T-helper 2 cell treated with Interferon-gamma antibody and Interleukin-4, amounts not matched to agents 5 μg/mL and 100 μg/mL, for 36 hours (primary cell): Measurements from ENCODE around the gene UCHL5.
"Not testable (repeated sequence)": the region's sequence is repeated elsewhere in the genome, so short reads cannot be mapped to it uniquely, and the experiment has no call there.

Source experiments
- DNase-seq: peaks from one replicate; pipeline ENCODE4 v3.0.0; 2021; ENCODE audit warnings: low spot score
- H3K27ac Mint-ChIP-seq: one replicate; pipeline ENCODE4 v1.8.0; 2021; ENCODE audit warnings: mild to moderate bottlenecking, mixed read lengths
- H3K27me3 Mint-ChIP-seq: one replicate; pipeline ENCODE4 v1.8.0; 2021; ENCODE audit warnings: low read depth, mixed read lengths
- H3K36me3 Mint-ChIP-seq: one replicate; pipeline ENCODE4 v1.8.0; 2021; ENCODE audit warnings: low read depth, mixed read lengths
- H3K4me1 Mint-ChIP-seq: one replicate; pipeline ENCODE4 v1.8.0; 2021; ENCODE audit warnings: low read depth, mixed read lengths
- H3K4me3 Mint-ChIP-seq: one replicate; pipeline ENCODE4 v1.8.0; 2022; ENCODE audit warnings: mild to moderate bottlenecking, moderate library complexity, mixed read lengths
- H3K9me3 Mint-ChIP-seq: one replicate; pipeline ENCODE4 v1.8.0; 2021; ENCODE audit warnings: mixed read lengths

Gene UCHL5

GRCh38 chr1:192980334-192980733, 78.8 kb downstream of the UCHL5 start:
- not testable (repeated sequence) for H3K27me3 Mint-ChIP-seq, H3K4me3 Mint-ChIP-seq, H3K9me3 Mint-ChIP-seq, H3K27ac Mint-ChIP-seq, DNase-seq, H3K36me3 Mint-ChIP-seq
- H3K4me1 Mint-ChIP-seq: peaks cover 15% of the 10 kb centered on the region

GRCh38 chr1:192979542-192979941, 79.6 kb downstream of the UCHL5 start:
- no peak for DNase-seq
- Mint-ChIP-seq H3K4me3 (no peak overlapping the region), H3K27me3 (no peaks in the 10 kb centered on the region), H3K36me3 (no peaks in the 10 kb centered on the region), H3K9me3 (no peaks in the 10 kb centered on the region), H3K4me1 (peaks cover 12% of the 10 kb centered on the region), H3K27ac (no peak overlapping the region)

GRCh38 chr1:192978195-192978710, 80.9 kb downstream of the UCHL5 start:
- no peak for DNase-seq
- H3K9me3 Mint-ChIP-seq: no peaks in the 10 kb centered on the region
- H3K4me1 Mint-ChIP-seq: no peaks in the 10 kb centered on the region
- no peaks in the 10 kb centered on the region for H3K36me3 Mint-ChIP-seq
- no peaks in the 10 kb centered on the region for H3K27me3 Mint-ChIP-seq
- no peak overlapping the region for H3K4me3 Mint-ChIP-seq
- H3K27ac Mint-ChIP-seq: no peak overlapping the region

- DNase-seq: no peak
- no peaks in the 10 kb centered on the region for H3K9me3 Mint-ChIP-seq
- no peaks in the 10 kb centered on the region for H3K4me1 Mint-ChIP-seq
- H3K36me3 Mint-ChIP-seq: no peaks in the 10 kb centered on the region
- no peak overlapping the region for H3K4me3 Mint-ChIP-seq
- H3K27ac Mint-ChIP-seq: no peak overlapping the region
- no peaks in the 10 kb centered on the region for H3K27me3 Mint-ChIP-seq
These were observed 82.0 kb downstream of the UCHL5 start for GRCh38 chr1:192977089-192977706.

- no peaks in the 10 kb centered on the region for H3K9me3 Mint-ChIP-seq
- no peaks in the 10 kb centered on the region for H3K36me3 Mint-ChIP-seq
- H3K4me3 Mint-ChIP-seq: no peak overlapping the region
- no peak overlapping the region for H3K27ac Mint-ChIP-seq
- DNase-seq: no peak
- H3K27me3 Mint-ChIP-seq: no peaks in the 10 kb centered on the region
- H3K4me1 Mint-ChIP-seq: no peaks in the 10 kb centered on the region
These were observed 82.6 kb downstream of the UCHL5 start for GRCh38 chr1:192976576-192976975.

GRCh38 chr1:192974701-192975100, 84.5 kb downstream of the UCHL5 start:
- DNase-seq: no peak
- H3K36me3 Mint-ChIP-seq: no peaks in the 10 kb centered on the region
- H3K27ac Mint-ChIP-seq: no peak overlapping the region
- no peaks in the 10 kb centered on the region for H3K4me1 Mint-ChIP-seq
- no peaks in the 10 kb centered on the region for H3K9me3 Mint-ChIP-seq
- no peak overlapping the region for H3K4me3 Mint-ChIP-seq
- no peaks in the 10 kb centered on the region for H3K27me3 Mint-ChIP-seq

- Mint-ChIP-seq H3K27me3 (no peaks in the 10 kb centered on the region), H3K27ac (no peak overlapping the region), H3K9me3 (no peaks in the 10 kb centered on the region), H3K36me3 (no peaks in the 10 kb centered on the region), H3K4me1 (no peaks in the 10 kb centered on the region), H3K4me3 (no peak overlapping the region)
- no peak for DNase-seq
These were observed 85.2 kb downstream of the UCHL5 start for GRCh38 chr1:192973988-192974387.

- DNase-seq: no peak
- no peaks in the 10 kb centered on the region for H3K27me3 Mint-ChIP-seq
- no peaks in the 10 kb centered on the region for H3K9me3 Mint-ChIP-seq
- no peak overlapping the region for H3K27ac Mint-ChIP-seq
- no peak overlapping the region for H3K4me3 Mint-ChIP-seq
- no peaks in the 10 kb centered on the region for H3K4me1 Mint-ChIP-seq
- no peaks in the 10 kb centered on the region for H3K36me3 Mint-ChIP-seq
These were observed 86.0 kb downstream of the UCHL5 start for GRCh38 chr1:192973202-192973601.

GRCh38 chr1:192969091-192969490, 90.1 kb downstream of the UCHL5 start:
- no peaks in the 10 kb centered on the region for H3K9me3 Mint-ChIP-seq
- no peak overlapping the region for H3K27ac Mint-ChIP-seq
- H3K4me1 Mint-ChIP-seq: no peaks in the 10 kb centered on the region
- DNase-seq: no peak
- H3K36me3 Mint-ChIP-seq: no peaks in the 10 kb centered on the region
- no peak overlapping the region for H3K4me3 Mint-ChIP-seq
- H3K27me3 Mint-ChIP-seq: no peaks in the 10 kb centered on the region

- Mint-ChIP-seq H3K27me3 (no peaks in the 10 kb centered on the region), H3K4me3 (no peak overlapping the region), H3K36me3 (no peaks in the 10 kb centered on the region), H3K27ac (no peak overlapping the region), H3K9me3 (no peaks in the 10 kb centered on the region), H3K4me1 (peaks cover 1% of the 10 kb centered on the region)
- no peak for DNase-seq
These were observed 90.8 kb downstream of the UCHL5 start for GRCh38 chr1:192968323-192968722.

GRCh38 chr1:192967901-192968300, 91.3 kb downstream of the UCHL5 start:
- Mint-ChIP-seq H3K27me3 (no peaks in the 10 kb centered on the region), H3K9me3 (no peaks in the 10 kb centered on the region), H3K4me3 (no peak overlapping the region), H3K36me3 (no peaks in the 10 kb centered on the region), H3K4me1 (peaks cover 5% of the 10 kb centered on the region), H3K27ac (no peak overlapping the region)
- no peak for DNase-seq

GRCh38 chr1:192967211-192967877, 91.8 kb downstream of the UCHL5 start:
- no peaks in the 10 kb centered on the region for H3K36me3 Mint-ChIP-seq
- no peaks in the 10 kb centered on the region for H3K9me3 Mint-ChIP-seq
- H3K4me3 Mint-ChIP-seq: no peak overlapping the region
- DNase-seq: no peak
- H3K4me1 Mint-ChIP-seq: peaks cover 9% of the 10 kb centered on the region
- no peak overlapping the region for H3K27ac Mint-ChIP-seq
- H3K27me3 Mint-ChIP-seq: no peaks in the 10 kb centered on the region

GRCh38 chr1:192966073-192966472, 93.1 kb downstream of the UCHL5 start:
- no peak for DNase-seq
- H3K27ac Mint-ChIP-seq: no peak overlapping the region
- no peak overlapping the region for H3K4me3 Mint-ChIP-seq
- no peaks in the 10 kb centered on the region for H3K9me3 Mint-ChIP-seq
- peaks cover 9% of the 10 kb centered on the region for H3K4me1 Mint-ChIP-seq
- H3K36me3 Mint-ChIP-seq: no peaks in the 10 kb centered on the region
- no peaks in the 10 kb centered on the region for H3K27me3 Mint-ChIP-seq

- Mint-ChIP-seq H3K4me3 (no peak overlapping the region), H3K36me3 (no peaks in the 10 kb centered on the region), H3K9me3 (no peaks in the 10 kb centered on the region), H3K27ac (no peak overlapping the region), H3K4me1 (peaks cover 9% of the 10 kb centered on the region), H3K27me3 (no peaks in the 10 kb centered on the region)
- DNase-seq: no peak
These were observed 96.3 kb downstream of the UCHL5 start for GRCh38 chr1:192962901-192963300.
